Heart left ventricle (tissue), 16 donors: ENCODE results near the gene CDH5. TPM values are rescaled to one million over a fixed set of nuclear protein-coding genes. Genes with fewer than 3 reads are reported as not detected.

Source experiments
- ATAC-seq, 4 donors: fragments of 200-7000 bp; cut with Tn5 transposase; one replicate each; pipeline ENCODE4 v1.9.1; 2020 to 2022; ENCODE audit warnings: moderate library complexity in 4 of 4, mild to moderate bottlenecking in 3 of 4, moderate number of reproducible peaks in 1 of 4
- DNase-seq, 5 donors: peaks; one replicate each; pipeline ENCODE4 v3.0.0-alpha.2; 2020
- H3K27ac ChIP-seq, 12 donors: fragments of 200-600 bp; sonication (generic) in 4 of 12; one replicate each; pipeline versions ENCODE4 v1.5.0 to v1.8.0; 2016 to 2022; ENCODE audit warnings: mild to moderate bottlenecking in 2 of 12
- H3K27me3 ChIP-seq, 9 donors: fragments of 200-600 bp; sonication (generic) in 2 of 9; one replicate each; pipeline versions ENCODE4 v1.5.1 to v1.8.0; 2016 to 2022; ENCODE audit warnings: mild to moderate bottlenecking in 3 of 9
- H3K36me3 ChIP-seq, 9 donors: fragments of 200-600 bp; sonication (generic) in 2 of 9; one replicate each; pipeline versions ENCODE4 v1.5.0 to v1.8.0; 2018 to 2022; ENCODE audit warnings: mild to moderate bottlenecking in 2 of 9
- H3K4me1 ChIP-seq, 12 donors: fragments of 200-600 bp; sonication (generic) in 4 of 12; one replicate each; pipeline versions ENCODE4 v1.5.0 to v1.8.0; 2016 to 2022; ENCODE audit warnings: mild to moderate bottlenecking in 3 of 12
- H3K4me3 ChIP-seq, 12 donors: fragments of 200-600 bp; sonication (generic) in 4 of 12; one replicate each; pipeline versions ENCODE4 v1.5.0 to v1.8.0; 2017 to 2022; ENCODE audit warnings: mild to moderate bottlenecking in 9 of 12, moderate library complexity in 4 of 12
- H3K9me3 ChIP-seq, 12 donors: fragments of 200-600 bp; sonication (generic) in 4 of 12; one replicate each; pipeline versions ENCODE4 v1.5.0 to v1.8.0; 2016 to 2022; ENCODE audit warnings: mild to moderate bottlenecking in 1 of 12
- CTCF ChIP-seq, 12 donors: fragments of 200-600 bp; sonication (generic) in 4 of 12; IDR thresholded peaks; one replicate each; pipeline versions ENCODE4 v1.5.0 to v1.8.0; 2018 to 2022; ENCODE audit warnings: antibody characterized with exemption in 12 of 12, mild to moderate bottlenecking in 5 of 12
- POLR2A ChIP-seq, 2 donors: fragments of 450-650 bp; IDR thresholded peaks; one replicate each; pipeline ENCODE4 v1.6.1; 2017; ENCODE audit warnings: antibody characterized with exemption in 2 of 2, mild to moderate bottlenecking in 2 of 2, moderate library complexity in 2 of 2
- WGBS, 4 donors: extraction: QIAGEN DNeasy Blood & Tissue Kit in 2 of 4; methylation state at CpG; one replicate each; pipeline versions ENCODE4 v1.1.5 to v1.1.7; 2013 to 2018; 5-methylcytosine and 5-hydroxymethylcytosine counted together
- intact Hi-C, 10 donors: fragments of 100-400 bp; cut with DNase I; formaldehyde crosslinking; loops; one replicate each; pipeline versions ENCODE4 v1.11.1 to v1.14.2; 2022
- polyA plus RNA-seq, 2 donors: library from polyadenylated mRNA; stranded (reverse); fragments of 200-250 nt; gene quantifications; one replicate each; pipeline ENCODE4 v1.2.3, GENCODE V29; 2013
- total RNA-seq, 9 donors: library from RNA; depleted of rRNA in 2 of 9; stranded (reverse); fragments of >200 nt in 2 of 9; fragmentation: NEBNext Ultra II Directional in 3 of 9; extraction: Animal tissue kit (Norgen Biotek cat#: 25700) in 3 of 9; gene quantifications; one replicate each; pipeline versions ENCODE4 v1.1.0 to v1.2.4, GENCODE V29; 2016 to 2023
- donor health status: ischemic (EF 13 %, LVEDD 7.1; RV severe dilation, severe dysfunction).
- donor health status: healthy with polysubstance abuse.
- donor health status: DM: no; HTN: yes; CAD: no.
- donor health status: DM: no; HTN: no; CAD: no.
- donor health status: ischemic (EF 25% LVEDD 6.9; RV normal size, moderate dysfunction).
- donor health status: ischemic (EF 25% LVEDD 5.7; RV mildly dilated, moderate dysfunction).
- donor health status: healthy.
- donor health status: DM: yes; HTN: yes; CAD: no.
- donor health status: ischemic (EF 35%, LVEDD 5.7; RV mildly dilated, moderate dysfunction).
- donor health status: nonischemic (EF 11% LVEDD 7.7; RV severe dilation, severe dysfunction).
- donor health status: DM: yes; HTN: yes; CAD: no.
- donor health status: PGD.
- donor health status: ischemic (EF 29% LVEDD 5.4; RV normal size, mild dysfunction).
- donor health status: nonischemic (EF 23%, LVEDD 6.1; RV moderate dilation, normal function).

CDH5 gene
- total and polyA plus RNA-seq, 11 donors, result 24.9 to 135 (median 62.3) TPM

GRCh38 chr16:66412182-66412581 lies 45.7 kb downstream of the CDH5 start:
- DNase-seq, result no peak
- H3K9me3 ChIP-seq, result peaks cover 0 to 25% (median 5%) of the 10 kb centered on the region in 12 donors
- no peaks in the 10 kb centered on the region for H3K36me3 ChIP-seq
- no peak for ATAC-seq
- intact Hi-C loops, result loop anchor here in 1 of 10 donors (10.0 kb wide), 1 partner anchor 453 kb away; no protein-coding TSS in a partner anchor
- no peaks in the 10 kb centered on the region for H3K27me3 ChIP-seq
- peaks cover 2 to 22% (median 18%) of the 10 kb centered on the region in 12 donors for H3K4me1 ChIP-seq
- no peak overlapping the region for H3K4me3 ChIP-seq
- no peak overlapping the region for H3K27ac ChIP-seq
- TF ChIP-seq CTCF (IDR thresholded peaks at IDR 0.05) (no peak), POLR2A (IDR thresholded peaks at IDR 0.05) (no peak)

- Histone ChIP-seq H3K27me3 (no peaks in the 10 kb centered on the region), H3K27ac (no peak overlapping the region), H3K4me3 (no peak overlapping the region), H3K36me3 (no peaks in the 10 kb centered on the region), H3K9me3 (peaks cover 0 to 30% (median 5%) of the 10 kb centered on the region in 12 donors), H3K4me1 (peaks cover 0 to 9% (median 0%) of the 10 kb centered on the region in 12 donors)
- intact Hi-C loops, result loop anchor here in 1 of 10 donors (10.0 kb wide), 1 partner anchor 450 kb away; no protein-coding TSS in a partner anchor
- DNase-seq (no peak), ATAC-seq (no peak)
- no peak for TF ChIP-seq CTCF (IDR thresholded peaks at IDR 0.05)
- TF ChIP-seq POLR2A (IDR thresholded peaks at IDR 0.05), result no peak
- 50 to 72% (median 67%) methylated on average over 1 of the region's 1 CpG for WGBS, 4 donors
Measured at GRCh38 chr16:66414891-66415290, 48.4 kb downstream of the CDH5 start.

GRCh38 chr16:66416136-66416535 lies 49.6 kb downstream of the CDH5 start:
- TF ChIP-seq POLR2A (IDR thresholded peaks at IDR 0.05) (no peak), CTCF (IDR thresholded peaks at IDR 0.05) (no peak)
- peaks cover 0 to 26% (median 5%) of the 10 kb centered on the region in 12 donors for H3K9me3 ChIP-seq
- no peaks in the 10 kb centered on the region for H3K27me3 ChIP-seq
- 97 to 100% (median 98%) methylated on average over 1 of the region's 1 CpG for WGBS, 4 donors
- no peaks in the 10 kb centered on the region for H3K36me3 ChIP-seq
- no peak overlapping the region for H3K4me3 ChIP-seq
- H3K27ac ChIP-seq, result no peak overlapping the region
- no peak for DNase-seq
- intact Hi-C loops, result loop anchor here in 1 of 10 donors (10.0 kb wide), 1 partner anchor 449 kb away; no protein-coding TSS in a partner anchor
- ATAC-seq, result no peak
- peaks cover 0 to 9% (median 0%) of the 10 kb centered on the region in 12 donors for H3K4me1 ChIP-seq

GRCh38 chr16:66416939-66417700 lies 50.6 kb downstream of the CDH5 start:
- Histone ChIP-seq H3K4me1 (peaks cover 0 to 9% (median 0%) of the 10 kb centered on the region in 12 donors), H3K36me3 (no peaks in the 10 kb centered on the region), H3K27ac (peak overlapping the region in 1 of 12 donors; percentile 51), H3K9me3 (peaks cover 0 to 16% (median 5%) of the 10 kb centered on the region in 12 donors), H3K27me3 (no peaks in the 10 kb centered on the region), H3K4me3 (no peak overlapping the region)
- WGBS, 4 donors, result 82 to 89% (median 87%) methylated on average over 9 of the region's 9 CpGs
- no peak for DNase-seq
- intact Hi-C loops, result loop anchor here in 1 of 10 donors (10.0 kb wide), 1 partner anchor 448 kb away; no protein-coding TSS in a partner anchor
- ATAC-seq, result no peak
- TF ChIP-seq CTCF (IDR thresholded peaks at IDR 0.05) (no peak), POLR2A (IDR thresholded peaks at IDR 0.05) (no peak)
